ENCODE results near the gene PRSS12. TPM values are rescaled to one million over a fixed set of nuclear protein-coding genes. Genes with fewer than 3 reads are reported as not detected.
A peak's percentile ranks its signal among the peaks of the same experiment; 100 is the strongest.
"Not testable (repeated sequence)": the region's sequence is repeated elsewhere in the genome, so short reads cannot be mapped to it uniquely, and the experiment has no call there.

The PRSS12 gene, protein sequence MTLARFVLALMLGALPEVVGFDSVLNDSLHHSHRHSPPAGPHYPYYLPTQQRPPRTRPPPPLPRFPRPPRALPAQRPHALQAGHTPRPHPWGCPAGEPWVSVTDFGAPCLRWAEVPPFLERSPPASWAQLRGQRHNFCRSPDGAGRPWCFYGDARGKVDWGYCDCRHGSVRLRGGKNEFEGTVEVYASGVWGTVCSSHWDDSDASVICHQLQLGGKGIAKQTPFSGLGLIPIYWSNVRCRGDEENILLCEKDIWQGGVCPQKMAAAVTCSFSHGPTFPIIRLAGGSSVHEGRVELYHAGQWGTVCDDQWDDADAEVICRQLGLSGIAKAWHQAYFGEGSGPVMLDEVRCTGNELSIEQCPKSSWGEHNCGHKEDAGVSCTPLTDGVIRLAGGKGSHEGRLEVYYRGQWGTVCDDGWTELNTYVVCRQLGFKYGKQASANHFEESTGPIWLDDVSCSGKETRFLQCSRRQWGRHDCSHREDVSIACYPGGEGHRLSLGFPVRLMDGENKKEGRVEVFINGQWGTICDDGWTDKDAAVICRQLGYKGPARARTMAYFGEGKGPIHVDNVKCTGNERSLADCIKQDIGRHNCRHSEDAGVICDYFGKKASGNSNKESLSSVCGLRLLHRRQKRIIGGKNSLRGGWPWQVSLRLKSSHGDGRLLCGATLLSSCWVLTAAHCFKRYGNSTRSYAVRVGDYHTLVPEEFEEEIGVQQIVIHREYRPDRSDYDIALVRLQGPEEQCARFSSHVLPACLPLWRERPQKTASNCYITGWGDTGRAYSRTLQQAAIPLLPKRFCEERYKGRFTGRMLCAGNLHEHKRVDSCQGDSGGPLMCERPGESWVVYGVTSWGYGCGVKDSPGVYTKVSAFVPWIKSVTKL
- 39.2 TPM for polyA plus RNA-seq (2013, experiment 1 of 2; ENCODE audit: insufficient read length)
- polyA plus RNA-seq (2013, experiment 2 of 2; ENCODE audit: insufficient read length) = 36.7 TPM

GRCh38 chr4:118352843-118353533, at the start of gene PRSS12:
TSS of gene PRSS12 (minus strand) at chr4:118353003. CDS start at chr4:118352720, 283 bp downstream.
- DNase-seq = peak; percentile 79

DNA sequence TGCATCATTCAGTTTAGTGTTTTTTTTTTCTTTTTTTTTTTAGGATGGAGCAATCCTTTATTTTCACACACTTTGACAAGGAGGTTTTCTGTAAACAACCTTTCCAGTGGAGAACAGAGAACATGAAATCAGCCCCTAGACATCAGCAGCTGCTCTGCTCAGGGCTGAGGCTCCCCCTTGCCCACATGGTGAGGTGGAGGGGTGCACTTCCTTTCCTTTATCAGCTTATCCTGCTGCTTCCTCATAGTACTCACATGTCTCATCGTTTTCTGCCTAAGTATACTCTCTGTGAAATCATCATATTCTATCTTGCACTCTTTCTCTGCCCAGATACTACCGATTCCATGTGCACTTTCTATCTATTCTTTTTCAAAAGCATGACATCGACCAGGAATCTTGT, 47.6 kb upstream of the PRSS12 start:
- DNase-seq = peak; percentile 36

- DNase-seq = peak; percentile 24
Measured at GRCh38 chr4:118399883-118400282, 47.1 kb upstream of the PRSS12 start.

GRCh38 chr4:118398226-118399090, 45.7 kb upstream of the PRSS12 start:
- DNase-seq = no peak

- peak; percentile 27 for DNase-seq
Measured at GRCh38 chr4:118397623-118397979, 44.8 kb upstream of the PRSS12 start.

DNA sequence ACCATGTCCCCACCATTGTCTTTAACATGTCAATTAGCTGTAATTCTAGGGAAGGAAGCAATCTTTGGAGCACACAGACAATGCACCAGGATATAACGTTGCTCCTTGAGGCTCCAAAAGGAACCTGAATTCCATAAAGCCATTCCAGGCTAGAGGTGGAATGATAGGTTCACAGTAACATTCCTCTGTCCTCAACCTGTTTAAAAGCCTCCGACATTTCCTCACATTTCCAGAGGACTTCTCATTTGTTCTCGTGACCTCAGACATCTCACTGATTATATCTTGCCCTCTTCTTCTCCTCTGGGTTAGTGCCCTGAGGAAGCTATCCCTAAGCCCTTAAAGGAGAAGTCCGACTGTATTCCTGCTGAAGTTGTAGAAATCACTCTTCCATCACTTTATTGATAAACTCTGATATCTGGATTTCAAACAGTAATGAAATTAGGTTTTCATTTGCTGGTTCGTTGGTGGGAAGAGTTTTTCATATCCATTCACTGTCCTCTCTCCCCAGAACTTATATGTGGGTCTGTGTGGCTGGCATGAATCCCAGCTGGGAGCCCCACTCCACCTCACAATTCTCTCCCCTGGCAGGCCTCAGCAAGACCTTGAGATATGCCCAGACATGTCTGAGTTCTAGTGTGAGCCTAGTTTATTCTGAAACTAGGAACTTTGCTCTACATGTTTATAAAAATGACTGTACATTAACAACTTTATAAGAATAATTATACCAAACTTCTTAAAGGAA, 44.2 kb upstream of the PRSS12 start:
- peak; percentile 29 for DNase-seq

GRCh38 chr4:118395057-118395644, 42.3 kb upstream of the PRSS12 start:
- no peak for DNase-seq

GRCh38 chr4:118392509-118392908, 39.7 kb upstream of the PRSS12 start:
- not testable (repeated sequence) for DNase-seq

DNA sequence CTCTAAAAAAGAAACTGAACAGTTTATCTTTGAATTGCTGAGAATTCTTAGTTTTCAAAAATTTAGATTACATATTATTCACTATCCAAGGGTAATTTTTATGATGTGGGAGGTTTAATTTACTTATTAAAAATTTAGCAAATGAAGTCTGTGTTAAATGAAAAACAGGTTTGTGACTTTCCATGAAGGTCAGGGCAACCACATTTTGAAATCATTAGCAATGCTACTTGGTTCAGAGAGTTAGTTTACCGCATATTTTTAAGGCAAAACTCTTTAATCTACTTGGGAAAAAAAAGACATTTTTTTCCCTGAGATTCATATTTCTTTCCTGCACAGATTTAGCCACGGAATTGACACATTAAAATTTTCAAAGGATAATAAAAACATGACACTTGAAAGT, 37.3 kb upstream of the PRSS12 start:
- peak; percentile 25 for DNase-seq

- no peak for DNase-seq
Measured at GRCh38 chr4:118389721-118390120, 36.9 kb upstream of the PRSS12 start.

DNA sequence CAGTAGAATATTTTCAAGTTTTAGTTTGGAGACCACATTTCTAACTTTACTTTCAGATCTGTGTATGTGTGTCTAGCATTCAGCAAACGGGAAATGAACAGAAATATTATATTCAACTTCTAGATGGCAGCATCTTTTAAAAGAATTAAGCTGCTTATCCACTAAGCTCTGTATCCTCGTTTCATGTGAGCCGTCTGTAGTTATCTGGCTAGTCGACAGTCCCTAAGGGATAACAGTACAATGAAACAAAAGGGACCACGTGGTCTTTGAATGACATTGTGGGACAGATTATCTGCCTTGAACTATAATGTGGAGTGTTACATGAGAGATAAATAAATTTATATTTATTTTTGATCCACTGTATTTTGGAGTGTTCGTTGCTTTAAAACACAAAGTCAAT, 35.8 kb upstream of the PRSS12 start:
- DNase-seq = no peak

GRCh38 chr4:118381902-118382301, 29.1 kb upstream of the PRSS12 start:
- DNase-seq = no peak

GRCh38 chr4:118373614-118374255, 20.9 kb upstream of the PRSS12 start:
- peak; percentile 88 for DNase-seq

DNA sequence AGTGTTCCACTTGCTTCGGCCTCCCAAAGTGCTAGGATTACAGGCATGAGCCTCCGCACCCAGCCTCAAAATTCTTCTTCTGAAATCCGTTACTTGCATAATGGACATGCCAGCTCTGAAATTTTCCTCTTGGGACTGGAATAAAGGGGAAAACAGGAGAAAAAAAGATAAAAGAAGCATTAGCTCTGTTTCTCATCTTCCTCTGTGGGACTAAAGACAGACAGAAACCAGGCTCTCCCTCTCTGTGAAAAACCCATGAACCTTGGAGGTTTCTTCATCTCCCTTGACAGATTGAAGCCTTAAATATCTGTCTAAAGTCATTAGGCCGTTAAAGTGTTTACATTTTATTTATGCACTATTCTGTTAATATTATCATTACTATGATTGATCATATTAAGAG, 19.4 kb upstream of the PRSS12 start:
- no peak for DNase-seq

- no peak for DNase-seq
Measured at GRCh38 chr4:118369231-118369630, 16.4 kb upstream of the PRSS12 start.

GRCh38 chr4:118367872-118368271, 15.1 kb upstream of the PRSS12 start:
- DNase-seq = no peak

DNA sequence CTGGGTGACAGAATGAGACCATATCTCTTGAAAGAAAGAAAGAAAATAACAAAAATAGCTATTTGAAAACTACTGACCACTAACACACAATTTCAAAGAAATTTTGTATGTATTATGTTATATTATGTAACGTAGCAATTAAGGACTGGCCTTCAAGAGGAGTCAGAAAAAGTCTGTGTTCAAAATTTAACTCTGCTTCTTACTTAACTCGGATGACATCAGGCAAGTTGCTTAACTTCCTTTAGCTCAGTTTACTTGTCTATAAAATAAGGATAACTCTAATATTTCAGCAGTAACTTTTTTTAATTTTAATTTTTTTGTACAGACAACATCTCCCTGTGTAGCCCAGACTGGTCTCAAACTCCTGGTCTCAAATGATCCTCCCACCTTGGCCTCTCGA, 14.6 kb upstream of the PRSS12 start:
- DNase-seq = no peak

DNA sequence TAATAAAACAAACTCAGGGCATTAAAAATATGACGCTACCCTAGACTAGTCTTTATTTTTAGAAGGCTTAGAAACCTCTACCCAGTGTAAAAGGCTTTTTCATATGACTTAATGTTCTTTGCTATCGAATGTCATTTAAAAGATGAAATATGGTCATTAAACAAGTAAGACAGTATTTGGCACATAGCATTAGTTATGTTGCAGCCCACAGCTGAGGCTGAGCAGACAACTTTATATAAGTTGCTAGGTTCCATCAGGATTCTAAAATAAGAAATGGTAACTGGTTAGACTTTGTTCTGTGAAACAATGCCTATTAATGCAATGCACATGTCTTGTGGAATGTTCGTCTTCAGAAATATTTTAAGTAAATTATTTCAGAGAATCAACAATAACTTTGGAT, 10.4 kb upstream of the PRSS12 start:
- peak; percentile 34 for DNase-seq

DNA sequence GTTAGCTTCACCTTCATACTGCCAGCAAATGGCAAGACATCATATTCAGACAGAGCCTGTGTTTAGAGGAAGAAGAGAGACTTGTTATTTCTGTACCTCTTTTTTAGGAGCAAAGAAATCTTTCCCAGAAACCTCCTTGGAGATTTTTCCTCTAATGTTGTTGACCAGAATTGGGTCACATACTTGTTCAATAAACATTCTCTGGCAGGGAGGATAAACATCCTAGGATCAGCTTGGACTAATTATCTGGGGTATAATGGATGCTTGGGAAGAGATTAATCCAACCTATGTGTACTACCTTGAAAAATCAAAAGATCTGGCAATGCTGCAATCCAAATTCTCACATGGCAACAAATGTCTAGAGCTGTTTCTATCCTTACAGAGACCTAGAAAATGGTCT, 8.4 kb upstream of the PRSS12 start:
- DNase-seq = no peak

GRCh38 chr4:118360106-118360505, 7.3 kb upstream of the PRSS12 start:
- no peak for DNase-seq

Data from fibroblast of skin of abdomen (primary cell).